GM19395 (cell line): Measurements from ENCODE around the gene WDR27.

Source experiments
- ATAC-seq: cut with Tn5 transposase; IDR thresholded peaks from one replicate; pipeline ENCODE4 v1.9.1; 2021; ENCODE audit warnings: mild to moderate bottlenecking, moderate library complexity; ENCODE audit not compliant: unreplicated experiment

The WDR27 gene

GRCh38 chr6:169416249-169416648 is 285.6 kb downstream of the WDR27 start:
- no peak for ATAC-seq

GRCh38 chr6:169415179-169415578 is 286.6 kb downstream of the WDR27 start:
- ATAC-seq: no peak

- no peak for ATAC-seq
Observed at GRCh38 chr6:169411722-169412121, 290.1 kb downstream of the WDR27 start.

- no peak for ATAC-seq
Observed at GRCh38 chr6:169411296-169411695, 290.5 kb downstream of the WDR27 start.

- no peak for ATAC-seq
Observed at GRCh38 chr6:169409742-169410312, 292.0 kb downstream of the WDR27 start.

- no peak for ATAC-seq
Observed at GRCh38 chr6:169407325-169407724, 294.5 kb downstream of the WDR27 start.
